GM18858 (cell line): ENCODE data around the gene NADK2.
A peak's percentile ranks its signal among the peaks of the same experiment; 100 is the strongest.
"Not testable (repeated sequence)": the region's sequence is repeated elsewhere in the genome, so short reads cannot be mapped to it uniquely, and the experiment has no call there.

Experiments used
- ATAC-seq: cut with Tn5 transposase; IDR thresholded peaks from one replicate; pipeline ENCODE4 v1.9.1; 2021; ENCODE audit not compliant: unreplicated experiment

The NADK2 gene

GRCh38 chr5:36241631-36242533, at the start of gene NADK2:
TSS of gene NADK2 (minus strand) at chr5:36241925. CDS start at chr5:36241798, 127 bp downstream.
- ATAC-seq, result peak; percentile 86

- ATAC-seq, result no peak
Measured at GRCh38 chr5:36285837-36286615, 44.3 kb upstream of the NADK2 start.

- not testable (repeated sequence) for ATAC-seq
Measured at GRCh38 chr5:36283775-36284174, 42.0 kb upstream of the NADK2 start.

- ATAC-seq, result no peak
Measured at GRCh38 chr5:36281626-36282025, 39.9 kb upstream of the NADK2 start.

GRCh38 chr5:36279054-36279698, 37.5 kb upstream of the NADK2 start:
- ATAC-seq, result no peak

GRCh38 chr5:36277521-36278176, 35.9 kb upstream of the NADK2 start:
- no peak for ATAC-seq

- ATAC-seq, result no peak
Measured at GRCh38 chr5:36276864-36277263, 35.1 kb upstream of the NADK2 start.

- no peak for ATAC-seq
Measured at GRCh38 chr5:36273809-36274526, 32.2 kb upstream of the NADK2 start.

GRCh38 chr5:36272136-36272690, 30.5 kb upstream of the NADK2 start:
- ATAC-seq, result no peak

GRCh38 chr5:36270876-36271575, 29.3 kb upstream of the NADK2 start:
- no peak for ATAC-seq

- no peak for ATAC-seq
Measured at GRCh38 chr5:36270175-36270574, 28.4 kb upstream of the NADK2 start.

- no peak for ATAC-seq
Measured at GRCh38 chr5:36269478-36269877, 27.8 kb upstream of the NADK2 start.

GRCh38 chr5:36267905-36268304, 26.2 kb upstream of the NADK2 start:
- no peak for ATAC-seq

- no peak for ATAC-seq
Measured at GRCh38 chr5:36264202-36264760, 22.6 kb upstream of the NADK2 start.

- ATAC-seq, result no peak
Measured at GRCh38 chr5:36261186-36261585, 19.5 kb upstream of the NADK2 start.

- no peak for ATAC-seq
Measured at GRCh38 chr5:36253575-36253974, 11.8 kb upstream of the NADK2 start.

GRCh38 chr5:36252722-36253365, 11.1 kb upstream of the NADK2 start:
- ATAC-seq, result no peak

GRCh38 chr5:36251218-36251617, 9.5 kb upstream of the NADK2 start:
- no peak for ATAC-seq

GRCh38 chr5:36250427-36250826, 8.7 kb upstream of the NADK2 start:
- ATAC-seq, result no peak
